HepG2 (cell line): ENCODE measurements around the gene BCDIN3D. TPM values are rescaled to one million over a fixed set of nuclear protein-coding genes. Genes with fewer than 3 reads are reported as not detected.

Source experiments
- ATAC-seq: fragments of 200-7000 bp; cut with Tn5 transposase; 3 replicates; pipeline ENCODE4 v1.9.1; 2020; ENCODE audit warnings: mild to moderate bottlenecking, moderate library complexity
- BruUV-seq: library from RNA; stranded (reverse); fragments of 400-500 nt; replicated peaks from 2 replicates; lab custom pipeline; 2021; lab: Mats Ljungman, UMichigan
- CTCF ChIA-PET: fragments of 300-600 bp; formaldehyde crosslinking; extraction: SDS; loops from one replicate; lab custom pipeline; 2021; ENCODE audit warnings: low total read pairs, inconsistent platforms, low intra/inter-chr PET ratio; lab: Yijun Ruan, JAX
- POLR2A ChIA-PET: fragments of 350-600 bp; sonication (Branson Sonifier 250); formaldehyde crosslinking; loops from one replicate; lab custom pipeline; 2020; ENCODE audit warnings: antibody characterized with exemption, inconsistent platforms; lab: Yijun Ruan, JAX
- DNase-seq: peaks from one replicate; pipeline ENCODE4 v3.0.0-alpha.2; 2015; ENCODE audit warnings: low spot score
- FAIRE-seq: peaks from 3 replicates; lab custom pipeline; 2011; peaks lifted over from hg19 to GRCh38; lab: Jason Lieb, UNC
- H2AFZ ChIP-seq: one replicate; pipeline ENCODE4 v1.6.1; 2011; ENCODE audit warnings: low read length, inconsistent platforms
- H3K27ac ChIP-seq: fragments of 300-600 bp; 3 replicates; pipeline ENCODE4 v1.8.0; 2011; ENCODE audit warnings: mixed run types, mild to moderate bottlenecking, mixed read lengths, low read length, inconsistent platforms; ENCODE audit not compliant: insufficient read depth; ENCODE audit errors: extremely low read length
- H3K27me3 ChIP-seq, 2 experiments: fragments of 200-600 bp in 1 of 2; 2 replicates in 1 of 2; 3 replicates in 1 of 2; pipeline versions ENCODE4 v1.6.0 to v1.8.0; 2011; ENCODE audit warnings: low read length in 2 of 2, mild to moderate bottlenecking in 2 of 2, moderate library complexity in 2 of 2, inconsistent platforms in 1 of 2; ENCODE audit not compliant: insufficient read depth in 2 of 2, control insufficient read depth in 1 of 2
- H3K36me3 ChIP-seq, 2 experiments: fragments of 200-600 bp in 1 of 2; replicated peaks in 1 of 2; 2 replicates in 1 of 2; 3 replicates in 1 of 2; pipeline versions ENCODE4 v1.5.1 to v1.8.0; 2011; ENCODE audit warnings: low read length in 2 of 2, inconsistent platforms in 1 of 2; ENCODE audit not compliant: insufficient read depth in 2 of 2, control insufficient read depth in 1 of 2
- H3K4me1 ChIP-seq: 2 replicates; pipeline ENCODE4 v1.5.1; 2012; ENCODE audit warnings: low read length, inconsistent platforms; ENCODE audit not compliant: insufficient read depth
- H3K4me2 ChIP-seq: 2 replicates; pipeline ENCODE4 v1.6.0; 2011; ENCODE audit warnings: low read depth, low read length, inconsistent platforms
- H3K4me3 ChIP-seq, 3 experiments: fragments of 200-600 bp in 1 of 3; sonication (generic), shearing (Covaris generic) in 1 of 3; replicated peaks in 1 of 3; 2 replicates each; pipeline ENCODE4 v1.5.1; 2011 to 2016; ENCODE audit warnings: low read length in 3 of 3, inconsistent platforms in 2 of 3, low read depth in 2 of 3, mild to moderate bottlenecking in 2 of 3, control low read depth in 1 of 3, mixed read lengths in 1 of 3; ENCODE audit not compliant: insufficient read depth in 1 of 3
- H3K79me2 ChIP-seq: one replicate; pipeline ENCODE4 v1.6.1; 2011; ENCODE audit warnings: low read length, inconsistent platforms; ENCODE audit not compliant: insufficient read depth
- H3K9ac ChIP-seq: 2 replicates; pipeline ENCODE4 v1.6.0; 2011; ENCODE audit warnings: mild to moderate bottlenecking, low read depth, low read length, inconsistent platforms; ENCODE audit not compliant: insufficient read depth
- H3K9me3 ChIP-seq: 2 replicates; pipeline ENCODE4 v1.5.1; 2012; ENCODE audit warnings: mild to moderate bottlenecking, low read length
- H4K20me1 ChIP-seq: 2 replicates; pipeline ENCODE4 v1.6.0; 2011; ENCODE audit warnings: inconsistent platforms, mild to moderate bottlenecking, low read length, moderate library complexity; ENCODE audit not compliant: insufficient read depth
- ARID2 ChIP-seq: sonication (generic); formaldehyde crosslinking; IDR thresholded peaks from 2 replicates; pipeline ENCODE4 v1.8.1; 2022; ENCODE audit warnings: mild to moderate bottlenecking, missing genetic modification reagents, borderline replicate concordance
- ATF2 ChIP-seq: sonication (generic); formaldehyde crosslinking; IDR thresholded peaks from 2 replicates; pipeline ENCODE4 v1.4.0; 2020; ENCODE audit warnings: missing genetic modification reagents
- FOXA1 ChIP-seq, 2 experiments: fragments of 450-650 bp in 1 of 2; sonication (generic) in 1 of 2; formaldehyde crosslinking in 1 of 2; IDR thresholded peaks; 2 replicates each; pipeline versions ENCODE4 v1.4.0 to v1.6.1; 2016 to 2020; ENCODE audit warnings: missing genetic modification reagents in 1 of 2
- KAT8 ChIP-seq: IDR thresholded peaks from 2 replicates; pipeline ENCODE4 v1.6.1; 2016; ENCODE audit warnings: missing genetic modification reagents, missing compliant biosample characterization
- PTBP1 ChIP-seq: fragments of 200-400 bp; formaldehyde crosslinking; IDR thresholded peaks from 2 replicates; pipeline ENCODE4 v1.6.1; 2018; ENCODE audit warnings: low read length, low read depth; ENCODE audit not compliant: poor library complexity, severe bottlenecking
- RERE ChIP-seq: IDR thresholded peaks from 2 replicates; pipeline ENCODE4 v1.6.1; 2016; ENCODE audit warnings: low read depth, missing genetic modification reagents, missing compliant biosample characterization
- SAFB2 ChIP-seq: sonication (generic); formaldehyde crosslinking; IDR thresholded peaks from 2 replicates; pipeline ENCODE4 v1.5.1; 2020; ENCODE audit warnings: missing genetic modification reagents, low read depth, mild to moderate bottlenecking, borderline replicate concordance
- WIZ ChIP-seq: sonication (generic); formaldehyde crosslinking; IDR thresholded peaks from 2 replicates; pipeline ENCODE4 v1.5.1; 2020; ENCODE audit warnings: mild to moderate bottlenecking, missing genetic modification reagents
- ZNF232 ChIP-seq: sonication (generic); formaldehyde crosslinking; IDR thresholded peaks from 2 replicates; pipeline ENCODE4 v1.4.0; 2020; ENCODE audit warnings: missing genetic modification reagents, borderline replicate concordance
- ZNF44 ChIP-seq: sonication (generic); formaldehyde crosslinking; IDR thresholded peaks from 2 replicates; pipeline ENCODE4 v1.5.1; 2020; ENCODE audit warnings: mild to moderate bottlenecking, missing genetic modification reagents
- WGBS: methylation state at CpG from one replicate; pipeline ENCODE4 v1.1.6; 2017; ENCODE audit warnings: low lambda C conversion rate; 5-methylcytosine and 5-hydroxymethylcytosine counted together
- in situ Hi-C: cut with HindIII; loops from 2 replicates; pipeline ENCODE4 v1.10.0; 2017; ENCODE audit warnings: low pct_unique_long_range_greater_than_20kb; ENCODE audit not compliant: extremely low pct_ligation_motif_present
- intact Hi-C: fragments of 100-400 bp; cut with micrococcal nuclease; formaldehyde crosslinking; loops from one replicate; pipeline ENCODE4 v1.10.0; 2022; ENCODE audit not compliant: unreplicated experiment
- polyA plus RNA-seq, 8 experiments: library from polyadenylated mRNA; depleted of rRNA in 3 of 8; stranded (reverse) in 7 of 8; unstranded in 1 of 8; fragments of >200 nt; fragmentation: Illumina TruSeq in 4 of 8; extraction: Trizol in 4 of 8; gene quantifications; 2 replicates each; pipeline versions ENCODE4 v1.2.1 to v1.2.3, GENCODE V29; 2011 to 2016; ENCODE audit warnings: low read depth in 4 of 8, missing spikeins in 1 of 8, mixed read lengths in 1 of 8; ENCODE audit not compliant: insufficient read depth in 1 of 8
- total RNA-seq, 5 experiments: library from RNA; depleted of rRNA; stranded (reverse); fragments of >200 nt; fragmentation: Illumina TruSeq; extraction: Trizol; gene quantifications; 2 replicates each; pipeline ENCODE4 v1.2.3, GENCODE V29; 2016; ENCODE audit warnings: low read depth in 1 of 5
- TF ChIP-seq, protein P1 (sequence below): sonication (generic); formaldehyde crosslinking; IDR thresholded peaks from 2 replicates; pipeline ENCODE4 v1.8.0; 2022; ENCODE audit warnings: mild to moderate bottlenecking, missing genetic modification reagents, moderate library complexity
- TF ChIP-seq, protein P2 (sequence below): fragments of 450-650 bp; IDR thresholded peaks from 2 replicates; pipeline ENCODE4 v1.6.1; 2017; ENCODE audit warnings: mild to moderate bottlenecking

Gene BCDIN3D
- total and polyA plus RNA-seq, 2 of the 13 experiments (the other 11 are each of a cell fraction or from before 2014, with no cell fraction given), result 2.2 to 2.5 TPM

- no peaks in the 10 kb centered on the region for H3K27me3 ChIP-seq
- no peaks in the 10 kb centered on the region for H3K4me1 ChIP-seq
- H3K4me3 ChIP-seq, result no peak overlapping the region
- no peak overlapping the region for H3K4me2 ChIP-seq
- peaks cover 0 to 2% of the 10 kb centered on the region in 2 experiments; a peak in 2 of 5 replicates for H3K36me3 ChIP-seq
- ChIA-PET POLR2A (no interaction called here), CTCF (no interaction called here)
- 97% methylated on average over 4 of the region's 4 CpGs for WGBS
- no peaks in the 10 kb centered on the region for H4K20me1 ChIP-seq
- no TSS peak for BruUV-seq
- in situ Hi-C loops (no loop called here), intact Hi-C loops (no loop called here)
- H3K27ac ChIP-seq, result no peak overlapping the region
- H3K9me3 ChIP-seq, result no peaks in the 10 kb centered on the region
- FAIRE-seq, result no peak
- no peak overlapping the region for H2AFZ ChIP-seq
- no peak for ATAC-seq
- no peaks in the 10 kb centered on the region for H3K79me2 ChIP-seq
- DNase-seq, result no peak
- no peak overlapping the region for H3K9ac ChIP-seq
- TF ChIP-seq ZNF44 (CRISPR knock-in tag), result no peak
- no peak for TF ChIP-seq FOXA1 (IDR thresholded peaks at IDR 0.05)
- TF ChIP-seq FOXA1 (CRISPR knock-in tag; IDR thresholded peaks at IDR 0.05), result no peak
- no peak for TF ChIP-seq PTBP1
- no peak for TF ChIP-seq ZNF232 (CRISPR knock-in tag)
- no peak for TF ChIP-seq WIZ
- TF ChIP-seq, protein P1, sequence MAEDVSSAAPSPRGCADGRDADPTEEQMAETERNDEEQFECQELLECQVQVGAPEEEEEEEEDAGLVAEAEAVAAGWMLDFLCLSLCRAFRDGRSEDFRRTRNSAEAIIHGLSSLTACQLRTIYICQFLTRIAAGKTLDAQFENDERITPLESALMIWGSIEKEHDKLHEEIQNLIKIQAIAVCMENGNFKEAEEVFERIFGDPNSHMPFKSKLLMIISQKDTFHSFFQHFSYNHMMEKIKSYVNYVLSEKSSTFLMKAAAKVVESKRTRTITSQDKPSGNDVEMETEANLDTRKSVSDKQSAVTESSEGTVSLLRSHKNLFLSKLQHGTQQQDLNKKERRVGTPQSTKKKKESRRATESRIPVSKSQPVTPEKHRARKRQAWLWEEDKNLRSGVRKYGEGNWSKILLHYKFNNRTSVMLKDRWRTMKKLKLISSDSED, result no peak
- TF ChIP-seq RERE, result no peak
- TF ChIP-seq SAFB2, result no peak
- TF ChIP-seq ATF2 (CRISPR knock-in tag), result no peak
- TF ChIP-seq, protein P2, sequence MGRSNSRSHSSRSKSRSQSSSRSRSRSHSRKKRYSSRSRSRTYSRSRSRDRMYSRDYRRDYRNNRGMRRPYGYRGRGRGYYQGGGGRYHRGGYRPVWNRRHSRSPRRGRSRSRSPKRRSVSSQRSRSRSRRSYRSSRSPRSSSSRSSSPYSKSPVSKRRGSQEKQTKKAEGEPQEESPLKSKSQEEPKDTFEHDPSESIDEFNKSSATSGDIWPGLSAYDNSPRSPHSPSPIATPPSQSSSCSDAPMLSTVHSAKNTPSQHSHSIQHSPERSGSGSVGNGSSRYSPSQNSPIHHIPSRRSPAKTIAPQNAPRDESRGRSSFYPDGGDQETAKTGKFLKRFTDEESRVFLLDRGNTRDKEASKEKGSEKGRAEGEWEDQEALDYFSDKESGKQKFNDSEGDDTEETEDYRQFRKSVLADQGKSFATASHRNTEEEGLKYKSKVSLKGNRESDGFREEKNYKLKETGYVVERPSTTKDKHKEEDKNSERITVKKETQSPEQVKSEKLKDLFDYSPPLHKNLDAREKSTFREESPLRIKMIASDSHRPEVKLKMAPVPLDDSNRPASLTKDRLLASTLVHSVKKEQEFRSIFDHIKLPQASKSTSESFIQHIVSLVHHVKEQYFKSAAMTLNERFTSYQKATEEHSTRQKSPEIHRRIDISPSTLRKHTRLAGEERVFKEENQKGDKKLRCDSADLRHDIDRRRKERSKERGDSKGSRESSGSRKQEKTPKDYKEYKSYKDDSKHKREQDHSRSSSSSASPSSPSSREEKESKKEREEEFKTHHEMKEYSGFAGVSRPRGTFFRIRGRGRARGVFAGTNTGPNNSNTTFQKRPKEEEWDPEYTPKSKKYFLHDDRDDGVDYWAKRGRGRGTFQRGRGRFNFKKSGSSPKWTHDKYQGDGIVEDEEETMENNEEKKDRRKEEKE, result no peak
- no peak for TF ChIP-seq KAT8 (CRISPR knock-in tag)
- TF ChIP-seq ARID2 (CRISPR knock-in tag), result no peak
Observed at GRCh38 chr12:49811961-49812401, 30.9 kb downstream of the BCDIN3D start.
